PC-9 (cell line): Measurements from ENCODE around the gene ARL8B.

ENCODE experiments used
- EZH2 ChIP-seq: fragments of 200-600 bp; sonication (generic); IDR thresholded peaks from 2 replicates; pipeline ENCODE4 v1.8.0; 2017; ENCODE audit warnings: antibody characterized with exemption, low read depth
- TF ChIP-seq, protein P1 (sequence below): fragments of 200-600 bp; sonication (generic); conservative IDR thresholded peaks from 2 replicates; pipeline ENCODE4 v1.6.1; 2017; ENCODE audit warnings: mixed run types, antibody characterized with exemption, mild to moderate bottlenecking, moderate library complexity

DNA sequence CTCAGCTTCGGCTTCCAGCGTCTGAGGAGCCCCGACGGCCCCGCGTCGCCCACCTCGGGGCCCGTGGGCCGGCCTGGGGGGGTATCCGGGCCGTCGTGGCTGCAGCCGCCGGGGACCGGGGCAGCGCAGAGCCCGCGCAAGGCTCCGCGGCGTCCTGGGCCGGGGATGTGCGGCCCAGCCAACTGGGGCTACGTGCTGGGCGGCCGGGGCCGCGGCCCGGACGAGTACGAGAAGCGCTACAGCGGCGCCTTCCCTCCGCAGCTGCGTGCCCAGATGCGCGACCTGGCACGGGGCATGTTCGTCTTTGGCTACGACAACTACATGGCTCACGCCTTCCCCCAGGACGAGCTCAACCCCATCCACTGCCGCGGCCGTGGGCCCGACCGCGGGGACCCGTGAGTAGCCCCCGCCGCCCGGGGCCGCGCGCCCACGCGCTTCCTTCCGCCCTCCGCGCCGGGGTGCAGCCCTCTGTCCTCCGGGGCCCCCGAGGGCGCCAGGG lies 65.9 kb downstream of the ARL8B start:
- TF ChIP-seq, protein P1, sequence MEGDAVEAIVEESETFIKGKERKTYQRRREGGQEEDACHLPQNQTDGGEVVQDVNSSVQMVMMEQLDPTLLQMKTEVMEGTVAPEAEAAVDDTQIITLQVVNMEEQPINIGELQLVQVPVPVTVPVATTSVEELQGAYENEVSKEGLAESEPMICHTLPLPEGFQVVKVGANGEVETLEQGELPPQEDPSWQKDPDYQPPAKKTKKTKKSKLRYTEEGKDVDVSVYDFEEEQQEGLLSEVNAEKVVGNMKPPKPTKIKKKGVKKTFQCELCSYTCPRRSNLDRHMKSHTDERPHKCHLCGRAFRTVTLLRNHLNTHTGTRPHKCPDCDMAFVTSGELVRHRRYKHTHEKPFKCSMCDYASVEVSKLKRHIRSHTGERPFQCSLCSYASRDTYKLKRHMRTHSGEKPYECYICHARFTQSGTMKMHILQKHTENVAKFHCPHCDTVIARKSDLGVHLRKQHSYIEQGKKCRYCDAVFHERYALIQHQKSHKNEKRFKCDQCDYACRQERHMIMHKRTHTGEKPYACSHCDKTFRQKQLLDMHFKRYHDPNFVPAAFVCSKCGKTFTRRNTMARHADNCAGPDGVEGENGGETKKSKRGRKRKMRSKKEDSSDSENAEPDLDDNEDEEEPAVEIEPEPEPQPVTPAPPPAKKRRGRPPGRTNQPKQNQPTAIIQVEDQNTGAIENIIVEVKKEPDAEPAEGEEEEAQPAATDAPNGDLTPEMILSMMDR, result no peak
- no peak for TF ChIP-seq EZH2
